Measurements from ENCODE around the gene POLR3GL.

The POLR3GL gene

GRCh38 chr1:145993618-145994390 lies 29.3 kb downstream of the POLR3GL start:
- no peak for DNase-seq
- H4K8ac ChIP-seq (ENCODE audit: low read length), result no peak overlapping the region
- H3K79me1 ChIP-seq (replicated peaks; ENCODE audit: low read length, poor library complexity, severe bottlenecking), result no peaks in the 10 kb centered on the region
- H2BK5ac ChIP-seq (ENCODE audit: low read depth, low read length, poor library complexity, severe bottlenecking), result no peak overlapping the region
- H4K91ac ChIP-seq (ENCODE audit: low read length), result no peak overlapping the region
- no peak overlapping the region for H3K14ac ChIP-seq (ENCODE audit: low read length in 2 of 2)
- no peak overlapping the region for H2BK12ac ChIP-seq (ENCODE audit: low read length in 2 of 2)
- H3K9ac ChIP-seq (ENCODE audit: low read length), result peak overlapping the region; percentile 93
- no peak overlapping the region for H2BK120ac ChIP-seq (ENCODE audit: low read depth, low read length)
- H3K4me2 ChIP-seq (ENCODE audit: low read length, poor library complexity, severe bottlenecking), result peak overlapping the region; percentile 64
- H2AK5ac ChIP-seq (ENCODE audit: low read length, severe bottlenecking), result no peak overlapping the region
- no peaks in the 10 kb centered on the region for H3K9me3 ChIP-seq (ENCODE audit: control insufficient read depth, low read length)
- peaks cover 12 to 38% of the 10 kb centered on the region in 2 experiments for H3K36me3 ChIP-seq (ENCODE audit: control insufficient read depth in 1 of 2, insufficient read depth in 2 of 2, low read depth in 1 of 2, low read length in 2 of 2)
- H2AFZ ChIP-seq (ENCODE audit: low read depth, low read length), result no peak overlapping the region
- no peak overlapping the region for H2BK15ac ChIP-seq (ENCODE audit: low read depth, poor library complexity, severe bottlenecking)
- H3K4ac ChIP-seq (ENCODE audit: low read depth in 1 of 2, low read length in 2 of 2), result no peak overlapping the region
- H3K4me1 ChIP-seq (ENCODE audit: control insufficient read depth, insufficient read depth, low read depth, low read length), result peaks cover 12% of the 10 kb centered on the region
- H3K27me3 ChIP-seq (ENCODE audit: control insufficient read depth in 1 of 2, insufficient read depth in 1 of 2, low read length in 2 of 2), result no peaks in the 10 kb centered on the region
- H3K4me3 ChIP-seq (ENCODE audit: insufficient read depth in 1 of 2, low read depth in 1 of 2, low read length in 2 of 2), result peak overlapping the region; percentile 45 to 98
- H3K27ac ChIP-seq (ENCODE audit: low read length, poor library complexity, severe bottlenecking), result no peak overlapping the region
- no peak overlapping the region for H3K23ac ChIP-seq (ENCODE audit: low read length in 2 of 2)
- 97% methylated on average over 5 of the region's 6 CpGs for WGBS
- no peak overlapping the region for H3K18ac ChIP-seq (ENCODE audit: low read depth in 1 of 2, low read length in 2 of 2)

- no peaks in the 10 kb centered on the region for H3K79me1 ChIP-seq (replicated peaks; ENCODE audit: low read length, poor library complexity, severe bottlenecking)
- no peak overlapping the region for H3K23ac ChIP-seq (ENCODE audit: low read length in 2 of 2)
- peaks cover 12 to 38% of the 10 kb centered on the region in 2 experiments for H3K36me3 ChIP-seq (ENCODE audit: control insufficient read depth in 1 of 2, insufficient read depth in 2 of 2, low read depth in 1 of 2, low read length in 2 of 2)
- no peak overlapping the region for H3K18ac ChIP-seq (ENCODE audit: low read depth in 1 of 2, low read length in 2 of 2)
- no peak overlapping the region for H2BK15ac ChIP-seq (ENCODE audit: low read depth, poor library complexity, severe bottlenecking)
- H3K27ac ChIP-seq (ENCODE audit: low read length, poor library complexity, severe bottlenecking), result no peak overlapping the region
- 97% methylated on average over 9 of the region's 10 CpGs for WGBS
- DNase-seq, result no peak
- H3K9me3 ChIP-seq (ENCODE audit: control insufficient read depth, low read length), result no peaks in the 10 kb centered on the region
- no peak overlapping the region for H3K4ac ChIP-seq (ENCODE audit: low read depth in 1 of 2, low read length in 2 of 2)
- no peak overlapping the region for H3K14ac ChIP-seq (ENCODE audit: low read length in 2 of 2)
- H2BK5ac ChIP-seq (ENCODE audit: low read depth, low read length, poor library complexity, severe bottlenecking), result no peak overlapping the region
- no peak overlapping the region for H2AFZ ChIP-seq (ENCODE audit: low read depth, low read length)
- peak overlapping the region; percentile 93 for H3K9ac ChIP-seq (ENCODE audit: low read length)
- no peak overlapping the region for H2BK120ac ChIP-seq (ENCODE audit: low read depth, low read length)
- no peaks in the 10 kb centered on the region for H3K27me3 ChIP-seq (ENCODE audit: control insufficient read depth in 1 of 2, insufficient read depth in 1 of 2, low read length in 2 of 2)
- H3K4me2 ChIP-seq (ENCODE audit: low read length, poor library complexity, severe bottlenecking), result peak overlapping the region; percentile 64
- H2BK12ac ChIP-seq (ENCODE audit: low read length in 2 of 2), result no peak overlapping the region
- no peak overlapping the region for H4K8ac ChIP-seq (ENCODE audit: low read length)
- H4K91ac ChIP-seq (ENCODE audit: low read length), result no peak overlapping the region
- peaks cover 12% of the 10 kb centered on the region for H3K4me1 ChIP-seq (ENCODE audit: control insufficient read depth, insufficient read depth, low read depth, low read length)
- no peak overlapping the region for H2AK5ac ChIP-seq (ENCODE audit: low read length, severe bottlenecking)
- peak overlapping the region; percentile 45 to 98 for H3K4me3 ChIP-seq (ENCODE audit: insufficient read depth in 1 of 2, low read depth in 1 of 2, low read length in 2 of 2)
Measured at GRCh38 chr1:145994391-145995120, 30.1 kb downstream of the POLR3GL start.

- peak overlapping the region; percentile 86 for H3K27ac ChIP-seq (ENCODE audit: low read length, poor library complexity, severe bottlenecking)
- H2AFZ ChIP-seq (ENCODE audit: low read depth, low read length), result no peak overlapping the region
- no peak overlapping the region for H2BK5ac ChIP-seq (ENCODE audit: low read depth, low read length, poor library complexity, severe bottlenecking)
- H2AK5ac ChIP-seq (ENCODE audit: low read length, severe bottlenecking), result no peak overlapping the region
- peaks cover 12 to 38% of the 10 kb centered on the region in 2 experiments for H3K36me3 ChIP-seq (ENCODE audit: control insufficient read depth in 1 of 2, insufficient read depth in 2 of 2, low read depth in 1 of 2, low read length in 2 of 2)
- no peak overlapping the region for H4K91ac ChIP-seq (ENCODE audit: low read length)
- H3K14ac ChIP-seq (ENCODE audit: low read length in 2 of 2), result peak overlapping the region in 1 of 2 experiments; percentile 11
- H3K9ac ChIP-seq (ENCODE audit: low read length), result peak overlapping the region; percentile 93
- H3K18ac ChIP-seq (ENCODE audit: low read depth in 1 of 2, low read length in 2 of 2), result peak overlapping the region in 1 of 2 experiments; percentile 80
- H3K4me3 ChIP-seq (ENCODE audit: insufficient read depth in 1 of 2, low read depth in 1 of 2, low read length in 2 of 2), result peak overlapping the region; percentile 39 to 98
- DNase-seq, result no peak
- H2BK120ac ChIP-seq (ENCODE audit: low read depth, low read length), result no peak overlapping the region
- H4K8ac ChIP-seq (ENCODE audit: low read length), result no peak overlapping the region
- H2BK12ac ChIP-seq (ENCODE audit: low read length in 2 of 2), result no peak overlapping the region
- no peaks in the 10 kb centered on the region for H3K79me1 ChIP-seq (replicated peaks; ENCODE audit: low read length, poor library complexity, severe bottlenecking)
- H2BK15ac ChIP-seq (ENCODE audit: low read depth, poor library complexity, severe bottlenecking), result no peak overlapping the region
- peak overlapping the region; percentile 64 for H3K4me2 ChIP-seq (ENCODE audit: low read length, poor library complexity, severe bottlenecking)
- no peaks in the 10 kb centered on the region for H3K9me3 ChIP-seq (ENCODE audit: control insufficient read depth, low read length)
- H3K4ac ChIP-seq (ENCODE audit: low read depth in 1 of 2, low read length in 2 of 2), result no peak overlapping the region
- 62% methylated on average over 6 of the region's 8 CpGs for WGBS
- H3K23ac ChIP-seq (ENCODE audit: low read length in 2 of 2), result no peak overlapping the region
- H3K27me3 ChIP-seq (ENCODE audit: control insufficient read depth in 1 of 2, insufficient read depth in 1 of 2, low read length in 2 of 2), result no peaks in the 10 kb centered on the region
- H3K4me1 ChIP-seq (ENCODE audit: control insufficient read depth, insufficient read depth, low read depth, low read length), result peaks cover 12% of the 10 kb centered on the region
Measured at GRCh38 chr1:145995148-145995881, 30.8 kb downstream of the POLR3GL start.
